ENCODE data around the gene CEACAM18.

The CEACAM18 gene

GRCh38 chr19:51539821-51540366 lies 61.6 kb downstream of the CEACAM18 start:
- no peak for DNase-seq

Data from DMS79 treated with DMSO at 0.1 percent for 48 hours (cell line).